Stimulated activated CD8-positive, alpha-beta memory T cell treated with anti-CD3 and anti-CD28 coated beads, Interleukin-7, amount 100 ng/mL, for 48 hours (primary cell): ENCODE data around the gene NKAIN2.

Source experiments
- DNase-seq, 2 donors: peaks; one replicate each; pipeline ENCODE4 v3.0.0-alpha.2; 2020; ENCODE audit warnings: low read depth in 1 of 2; ENCODE audit errors: extremely low read depth in 1 of 2

Gene NKAIN2

DNA sequence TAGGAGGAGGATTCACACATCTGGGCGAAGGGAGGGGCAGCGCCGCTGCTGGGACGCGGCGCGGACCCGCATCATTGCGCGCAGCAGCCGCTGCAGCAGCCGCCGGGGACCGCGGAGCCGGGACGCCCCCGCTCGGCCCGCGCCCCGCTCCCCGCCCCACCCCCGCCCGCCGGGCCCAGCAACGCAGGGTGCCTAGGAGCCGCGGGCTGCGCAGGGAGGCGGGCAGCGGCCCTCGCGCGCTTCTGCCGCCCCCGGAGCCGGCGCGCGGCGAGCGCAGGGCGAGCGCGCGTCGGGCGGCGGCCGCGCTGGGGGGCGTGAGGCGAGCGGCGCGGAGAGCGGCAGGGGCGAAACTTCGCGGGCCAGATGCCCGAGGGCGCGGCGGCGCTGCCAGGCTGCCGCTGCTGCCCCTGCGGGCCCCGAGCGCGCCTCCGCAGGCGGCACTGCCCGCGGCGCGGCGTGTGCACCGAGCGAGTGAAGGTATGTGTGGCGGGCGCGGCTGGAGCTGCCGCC is at the start of gene NKAIN2:
TSS of gene NKAIN2 (plus strand) at position 362 of the 510 bp plus-strand sequence.
- DNase-seq = no peak

DNA sequence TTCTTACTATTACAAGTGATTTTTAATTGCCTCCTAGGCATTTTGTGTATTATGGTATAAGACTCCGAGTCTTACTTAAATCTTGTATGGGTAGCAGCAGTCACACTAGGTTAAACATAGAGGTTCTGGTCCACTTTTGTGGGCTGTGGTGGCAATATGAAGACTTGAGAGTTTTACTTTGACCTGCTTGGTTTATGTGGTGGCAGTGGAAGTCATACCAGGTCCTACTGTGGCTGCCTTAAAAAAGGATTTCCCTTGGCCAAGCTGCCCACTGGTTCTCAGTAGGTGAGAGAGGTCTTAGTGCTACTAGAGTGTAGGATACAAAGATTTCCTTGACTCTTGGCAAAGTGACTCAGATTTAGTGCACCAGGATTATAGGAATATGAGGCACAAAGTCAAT is 44.2 kb upstream of the NKAIN2 start:
- no peak for DNase-seq

DNA sequence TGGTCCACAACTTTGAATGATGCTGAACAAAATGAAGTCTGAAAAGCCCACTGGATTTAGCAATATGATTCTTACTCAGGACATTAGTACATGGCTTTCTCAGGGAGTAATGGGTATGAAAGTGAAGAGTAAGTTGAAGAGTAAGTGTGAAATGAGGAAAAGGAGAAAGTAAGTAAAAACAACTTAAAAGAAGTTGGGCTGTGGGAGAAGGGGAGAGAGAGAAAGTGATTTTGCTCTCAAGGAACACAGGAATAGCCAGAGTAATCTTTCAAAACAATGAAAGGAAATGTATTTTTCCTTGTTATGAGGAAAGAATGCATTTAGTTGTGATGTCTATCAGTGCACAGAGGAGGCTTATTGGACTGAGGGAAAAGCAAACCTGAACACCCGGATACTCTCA is 39.8 kb upstream of the NKAIN2 start:
- DNase-seq = no peak

DNA sequence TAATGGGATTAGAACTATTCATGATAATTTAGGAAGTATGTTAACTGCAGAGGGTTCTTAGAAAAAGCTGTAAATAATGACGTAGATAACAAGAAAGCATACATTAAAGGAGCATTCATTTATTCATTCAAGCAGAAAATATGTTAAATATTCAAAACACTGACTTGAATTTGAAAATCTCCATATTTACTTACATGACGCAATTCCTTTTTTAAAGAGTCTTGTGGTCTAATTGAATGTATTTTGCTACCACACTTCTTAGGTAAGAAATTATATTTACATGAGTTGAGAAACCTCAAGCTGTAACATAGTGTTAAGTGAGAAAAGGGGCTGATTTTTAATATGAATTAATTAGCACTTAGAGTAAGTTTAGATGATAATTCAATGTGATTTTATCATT is 38.9 kb upstream of the NKAIN2 start:
- no peak for DNase-seq

DNA sequence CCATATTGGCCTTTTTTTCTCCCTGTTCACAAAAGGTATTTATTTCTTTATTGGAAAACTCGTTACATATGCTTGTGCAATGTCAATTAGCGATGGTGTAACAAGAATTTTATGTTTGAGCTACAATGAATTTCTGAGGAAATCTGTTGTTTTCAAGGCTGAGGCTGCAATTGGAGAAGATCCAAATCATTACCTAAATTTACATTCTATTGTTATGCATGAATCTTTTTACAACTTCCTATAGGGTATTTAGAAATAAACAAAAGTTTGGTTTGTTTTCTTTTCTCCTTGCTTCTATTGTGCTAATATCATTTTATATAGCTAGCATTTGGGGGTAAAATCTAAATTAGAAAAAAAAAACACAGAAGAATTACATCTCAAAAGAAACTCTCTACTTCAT is 34.7 kb upstream of the NKAIN2 start:
- DNase-seq = no peak

DNA sequence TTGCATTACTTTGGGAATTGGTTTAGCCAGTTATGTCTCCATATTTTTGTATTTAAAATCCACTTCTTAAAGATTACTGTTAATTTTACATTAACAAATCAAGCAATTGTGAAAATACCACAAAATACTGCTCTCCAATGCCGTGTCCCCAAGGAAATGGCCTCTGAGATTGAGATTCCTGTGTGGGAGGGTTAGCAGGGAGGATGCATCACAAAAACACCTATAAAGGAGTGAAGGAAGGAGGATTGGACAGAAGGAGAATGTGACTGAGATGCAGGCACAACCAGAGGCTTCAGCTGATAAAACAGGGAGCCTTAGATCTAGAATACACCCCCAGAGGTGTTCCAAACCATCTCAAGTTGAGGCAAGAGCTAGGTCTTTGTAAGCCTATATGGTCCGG is 34.2 kb upstream of the NKAIN2 start:
- no peak for DNase-seq

DNA sequence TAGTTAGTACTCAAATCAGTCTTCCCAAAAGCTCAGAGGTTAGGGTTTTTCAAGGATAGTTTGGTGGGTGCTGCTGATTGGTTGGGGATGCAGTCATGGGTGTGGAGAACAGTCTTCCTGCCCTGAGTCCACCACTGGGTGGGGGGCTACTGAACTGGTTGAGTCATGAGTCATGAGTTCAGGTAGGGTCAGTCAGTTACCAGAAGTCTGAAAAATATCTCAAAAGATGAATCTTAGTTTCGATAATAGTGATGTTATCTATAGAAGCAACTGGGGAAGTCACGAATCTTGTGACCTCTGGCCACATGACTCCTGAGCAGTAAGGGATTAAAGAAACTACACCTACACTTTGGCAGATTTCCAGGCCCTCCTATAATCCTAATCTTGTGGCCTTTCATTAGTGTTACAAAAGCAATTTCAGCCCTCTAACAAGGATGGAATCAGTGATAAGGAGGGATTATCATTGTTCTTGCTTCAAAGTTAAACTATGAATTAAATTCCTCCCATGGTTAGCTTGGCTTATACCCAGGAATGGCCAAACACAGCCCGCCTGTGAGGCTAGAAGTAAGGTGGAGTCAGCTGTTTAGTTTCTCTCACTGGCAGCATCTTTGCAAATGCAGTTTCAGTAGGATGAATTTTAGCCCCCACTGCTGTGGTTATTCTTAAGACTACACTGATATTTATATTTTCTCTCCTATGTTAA is 33.3 kb upstream of the NKAIN2 start:
- DNase-seq = no peak

DNA sequence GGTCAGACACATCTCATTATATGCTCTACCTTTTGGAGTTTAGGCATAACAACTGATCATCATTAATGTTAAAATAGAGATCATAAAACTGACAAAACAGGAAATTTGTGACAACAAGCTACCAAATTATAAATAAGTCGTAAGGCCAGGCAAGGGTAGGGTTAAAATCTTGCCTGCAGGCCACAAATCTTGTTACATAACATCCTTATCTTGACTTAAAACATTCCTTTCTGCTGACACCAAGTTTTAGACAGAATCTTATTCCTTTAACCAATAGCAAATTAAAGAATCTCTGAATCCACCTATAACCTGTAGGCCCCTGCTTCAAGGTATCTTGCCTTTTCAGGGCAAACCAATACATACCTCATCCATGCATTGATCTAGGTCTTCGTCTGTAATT is 32.5 kb upstream of the NKAIN2 start:
- no peak for DNase-seq

DNA sequence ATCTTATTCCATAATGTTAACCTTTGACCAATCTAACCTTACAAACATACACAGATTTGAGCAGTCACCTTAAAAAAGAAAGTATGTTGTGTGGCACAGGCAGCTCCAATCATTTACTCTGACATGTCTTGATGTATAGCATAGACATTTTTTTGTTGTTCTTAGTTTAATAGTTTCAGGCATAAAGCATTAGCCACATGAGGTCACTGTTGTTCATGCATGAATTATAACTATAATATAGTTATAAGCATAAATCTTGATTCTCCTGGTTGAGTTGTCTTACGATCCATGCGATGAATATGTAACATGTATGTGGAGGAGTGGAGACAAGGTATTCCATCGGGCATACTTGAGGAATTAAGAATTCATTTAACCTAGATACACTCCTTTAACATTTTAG is 26.1 kb upstream of the NKAIN2 start:
- no peak for DNase-seq

DNA sequence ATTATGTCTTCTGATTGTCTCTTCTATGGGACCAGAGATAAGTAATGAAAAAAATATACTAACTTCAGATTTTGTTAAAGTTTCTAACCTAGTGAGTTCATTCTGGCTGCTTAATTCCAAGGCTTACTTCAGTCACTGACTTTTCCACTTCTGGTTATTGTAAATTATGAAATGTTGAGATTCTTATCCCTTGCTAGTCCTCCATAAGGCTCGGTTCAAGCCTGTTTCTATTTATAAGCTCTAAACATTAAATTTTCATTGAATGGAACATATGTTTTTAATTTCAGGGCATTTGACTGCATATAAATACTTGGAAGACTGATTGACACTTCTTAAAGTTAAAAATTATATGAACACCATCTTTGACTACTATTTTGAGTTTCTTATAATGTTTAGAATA is 23.6 kb upstream of the NKAIN2 start:
- no peak for DNase-seq

DNA sequence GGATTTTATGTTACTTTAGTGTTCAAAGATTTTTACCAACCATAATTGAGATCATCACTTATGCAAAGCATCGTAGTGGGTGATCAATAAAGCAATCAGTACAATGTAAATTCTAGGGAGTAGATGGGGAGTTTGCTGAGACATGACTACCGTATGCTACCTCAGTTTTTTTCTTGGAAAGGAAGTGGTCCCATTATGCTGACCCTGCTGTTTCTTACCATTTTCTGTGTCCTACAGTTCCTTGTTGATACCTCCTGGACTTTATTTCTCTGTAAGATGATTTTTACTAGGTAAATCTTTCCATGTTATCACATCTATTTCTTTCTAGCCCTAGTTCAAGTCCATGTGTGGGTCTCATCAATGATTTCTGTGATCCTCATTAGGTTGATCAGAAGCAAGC is 19.3 kb upstream of the NKAIN2 start:
- DNase-seq = no peak

DNA sequence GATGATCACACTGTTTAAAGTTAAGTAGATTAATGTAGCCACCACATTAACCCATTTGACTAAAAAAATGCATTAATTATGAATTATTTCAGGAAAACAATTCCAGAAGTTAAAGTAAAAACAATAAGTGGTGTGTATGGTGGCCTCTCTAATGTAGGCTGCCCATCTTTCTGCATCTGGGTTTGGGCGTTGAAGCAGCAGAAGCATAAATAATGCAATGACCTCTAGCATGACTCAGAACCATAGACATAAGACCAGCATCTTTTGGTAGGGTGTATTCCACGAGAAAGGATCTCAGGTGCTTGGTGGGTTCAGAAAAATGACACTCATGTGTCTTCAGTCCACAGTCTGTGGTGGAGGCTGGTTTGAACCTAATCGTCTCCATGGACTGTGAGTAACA is 18.6 kb upstream of the NKAIN2 start:
- DNase-seq = no peak

DNA sequence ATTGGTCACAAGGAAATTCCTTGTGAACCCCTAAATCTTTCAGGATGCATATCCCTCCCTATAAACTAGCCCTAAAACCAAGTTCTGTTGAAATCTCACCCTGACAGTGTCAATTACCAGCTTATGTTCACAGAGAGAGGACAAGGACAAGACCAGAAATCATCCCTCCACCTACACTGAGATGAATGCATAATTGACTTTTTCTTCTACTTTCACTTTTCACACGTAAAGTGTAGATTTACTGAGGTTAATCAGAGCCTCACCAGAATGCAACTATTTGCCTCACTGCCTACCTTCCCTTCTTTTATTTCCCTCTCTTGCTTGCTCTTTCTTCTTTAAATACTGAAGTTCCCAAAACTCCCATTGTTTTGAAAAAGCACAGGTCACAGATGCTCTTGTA is 15.3 kb upstream of the NKAIN2 start:
- DNase-seq = no peak

DNA sequence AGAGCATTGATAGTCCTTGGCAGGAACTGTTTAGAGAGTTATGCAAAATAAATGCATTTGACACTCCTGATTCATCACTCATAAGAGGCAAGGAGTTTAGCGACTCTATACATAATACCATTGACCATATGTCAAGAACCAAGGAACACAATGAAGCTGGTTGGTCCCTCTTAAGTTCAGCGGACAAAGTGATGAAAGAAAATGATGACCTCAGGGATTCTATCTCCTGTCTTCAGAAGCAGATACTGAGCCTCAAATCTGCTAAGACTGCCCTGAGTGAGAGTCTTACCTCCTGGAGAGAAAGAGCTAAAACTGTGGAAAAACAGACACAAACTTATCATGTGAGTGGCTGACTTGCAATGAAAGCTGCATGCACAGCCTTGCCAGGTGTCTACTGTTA is 9.5 kb upstream of the NKAIN2 start:
- no peak for DNase-seq

DNA sequence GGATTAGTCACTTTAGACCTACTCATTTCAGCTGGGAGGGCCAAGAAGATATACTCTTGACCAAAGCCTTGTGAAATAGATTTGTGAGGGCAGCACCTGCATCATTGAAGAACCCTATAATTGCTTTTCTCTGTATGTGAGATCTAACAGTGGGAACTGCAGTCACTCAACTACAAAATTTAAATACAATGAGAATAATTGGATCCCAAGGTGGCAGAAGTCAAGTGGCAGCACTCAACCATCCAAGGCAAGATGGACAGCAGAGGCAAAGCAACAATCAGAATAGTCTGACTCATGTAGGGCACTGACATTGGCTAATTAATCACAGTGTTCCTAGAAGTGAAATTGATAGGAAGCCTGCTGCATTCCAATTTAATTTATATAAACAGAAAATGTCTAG is 8.9 kb upstream of the NKAIN2 start:
- DNase-seq = no peak

DNA sequence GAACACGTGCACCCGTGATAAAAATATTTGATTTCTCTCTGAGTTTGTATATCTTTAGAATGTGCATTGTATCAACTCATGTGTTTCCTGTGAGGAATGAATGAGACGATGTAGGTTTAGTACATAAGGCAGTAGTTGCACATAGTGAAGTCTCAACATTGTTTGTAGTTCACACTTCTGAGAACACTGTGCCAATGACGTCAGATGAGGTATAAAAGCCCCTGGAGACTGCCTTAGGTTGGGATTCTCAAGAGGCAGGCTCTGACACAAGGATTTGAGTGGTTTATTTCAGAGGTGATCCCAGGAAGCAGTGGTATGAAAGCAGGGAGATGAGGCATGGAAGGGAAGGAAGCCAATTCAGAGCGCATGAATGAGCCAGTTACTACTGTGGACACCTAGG is 2.6 kb upstream of the NKAIN2 start:
- DNase-seq = no peak

DNA sequence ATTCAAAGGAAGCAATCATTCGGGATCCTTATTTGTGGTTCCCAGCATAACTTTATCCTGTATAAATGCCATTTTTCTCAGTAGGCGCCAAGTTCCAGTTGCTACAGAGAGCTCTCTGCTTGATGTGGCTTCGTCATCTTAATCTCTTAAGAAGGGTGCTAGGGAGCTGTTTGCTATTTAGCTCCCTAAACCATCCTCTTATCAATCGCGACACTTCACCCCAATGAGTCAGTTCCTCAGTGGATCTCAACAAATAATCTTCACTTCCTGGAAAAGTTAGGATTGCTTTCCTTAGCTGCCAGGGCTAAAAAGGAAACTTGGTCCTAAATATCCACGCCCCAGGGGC is 1.3 kb upstream of the NKAIN2 start:
- no peak for DNase-seq

DNA sequence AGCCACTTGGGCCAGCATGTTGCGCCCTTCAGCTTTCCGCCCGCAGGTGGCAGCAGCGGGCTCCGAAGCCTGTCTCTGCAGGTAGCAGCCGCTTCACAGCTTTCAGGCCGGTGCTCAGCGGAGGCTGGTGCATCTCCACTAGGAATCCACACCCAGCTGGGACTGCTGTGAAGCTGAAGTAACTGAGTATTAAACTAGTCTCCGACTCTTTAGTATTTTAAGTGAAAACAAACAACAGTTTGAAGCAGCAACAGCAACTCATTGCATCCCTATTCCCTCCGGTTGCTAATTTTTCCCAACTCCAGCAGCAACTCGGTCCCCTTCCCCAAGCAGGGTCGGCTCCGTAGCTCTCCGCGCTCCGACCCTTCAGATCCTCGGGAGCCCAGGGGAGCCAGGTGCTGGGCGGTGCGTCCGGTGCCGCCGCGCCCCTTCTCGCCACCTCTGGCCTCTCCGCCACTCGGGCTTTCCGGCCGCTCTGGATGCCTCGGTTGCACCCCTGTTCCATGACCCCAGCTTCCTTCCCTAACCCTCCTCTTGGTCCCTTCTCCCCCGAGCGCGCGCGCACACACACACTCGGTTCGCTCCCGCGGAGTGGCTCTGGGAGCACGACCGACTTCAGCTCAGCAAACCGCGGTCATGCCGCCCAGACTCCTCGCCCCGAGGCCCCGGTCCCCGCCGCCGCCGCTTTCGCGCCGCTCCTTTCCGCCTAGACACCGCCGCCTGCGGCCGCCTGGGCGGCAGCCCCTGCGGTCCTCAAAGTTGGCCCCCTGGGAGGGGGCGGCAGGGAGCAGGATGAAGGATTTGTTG is 765 bp upstream of the NKAIN2 start:
- DNase-seq = peak; percentile 35 to 43

DNA sequence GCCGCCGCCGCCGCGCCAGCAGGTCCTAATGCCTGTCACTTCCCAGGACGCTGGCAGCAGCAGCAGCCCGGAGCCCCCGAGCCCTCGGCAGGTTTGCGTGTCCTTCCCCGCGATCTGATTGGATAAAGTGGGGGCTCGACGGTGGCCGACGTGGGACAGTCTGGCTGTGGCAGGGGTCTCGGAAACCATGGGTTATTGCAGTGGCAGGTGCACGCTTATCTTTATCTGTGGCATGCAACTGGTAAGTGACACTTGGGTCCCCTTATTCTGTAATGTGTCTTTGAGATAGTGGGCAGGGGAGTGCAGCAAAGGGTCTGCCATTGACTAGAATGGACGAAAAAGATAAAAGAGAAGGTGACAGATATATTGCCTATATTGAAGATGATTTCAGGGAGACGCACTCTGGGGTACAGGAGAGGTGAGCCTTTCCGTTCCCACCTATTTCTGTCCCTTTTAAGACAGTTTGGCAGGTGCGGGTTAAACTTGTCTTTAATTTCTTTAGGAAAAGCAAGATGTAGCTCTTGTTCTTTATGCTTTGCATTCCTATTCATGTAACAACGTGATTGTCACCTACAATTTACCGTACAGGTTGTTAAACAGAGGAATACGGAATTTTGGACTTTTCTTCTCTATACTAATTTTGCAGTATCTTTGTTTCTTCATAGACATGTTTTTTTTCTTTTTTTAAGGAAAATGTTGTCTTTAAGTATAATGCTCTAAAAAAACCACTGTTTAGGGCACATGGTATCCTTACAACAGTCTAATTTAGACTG is 535 bp downstream of the NKAIN2 start:
- DNase-seq = no peak

DNA sequence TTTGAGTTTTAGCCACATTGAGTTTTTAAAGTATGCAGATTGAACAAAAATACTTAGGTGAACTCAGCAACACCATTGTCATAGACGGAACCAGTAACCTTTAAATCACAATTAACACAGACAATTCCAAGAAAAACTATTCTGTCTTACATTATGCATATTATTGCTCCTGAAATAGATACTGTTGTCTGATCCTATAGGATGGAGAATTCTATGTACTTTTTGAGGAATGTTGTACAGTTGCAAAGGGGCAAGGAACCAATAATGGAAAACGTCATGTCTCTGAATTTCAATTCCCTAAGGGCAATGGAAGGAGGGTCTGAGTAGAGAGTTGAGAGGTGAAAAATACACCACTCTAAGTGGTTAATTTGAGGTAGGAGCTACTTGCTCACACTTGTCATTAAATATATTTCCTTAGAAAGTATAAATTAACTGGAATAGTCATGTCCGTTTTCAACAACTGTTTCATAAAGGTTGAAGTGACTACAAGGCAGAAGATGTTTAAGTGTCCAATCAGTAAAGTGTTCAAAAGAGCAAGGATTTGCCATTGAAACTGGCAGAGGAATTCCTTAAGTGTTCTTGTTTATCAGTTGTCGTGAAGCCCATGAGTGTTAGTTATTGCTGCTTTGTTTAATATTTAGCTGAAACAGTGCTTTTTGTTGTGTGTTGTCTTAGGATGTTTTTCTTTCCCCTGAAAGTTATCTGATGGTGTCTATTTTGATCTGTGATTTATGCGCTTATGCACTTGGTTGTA is 1.3 kb downstream of the NKAIN2 start:
- DNase-seq = no peak

DNA sequence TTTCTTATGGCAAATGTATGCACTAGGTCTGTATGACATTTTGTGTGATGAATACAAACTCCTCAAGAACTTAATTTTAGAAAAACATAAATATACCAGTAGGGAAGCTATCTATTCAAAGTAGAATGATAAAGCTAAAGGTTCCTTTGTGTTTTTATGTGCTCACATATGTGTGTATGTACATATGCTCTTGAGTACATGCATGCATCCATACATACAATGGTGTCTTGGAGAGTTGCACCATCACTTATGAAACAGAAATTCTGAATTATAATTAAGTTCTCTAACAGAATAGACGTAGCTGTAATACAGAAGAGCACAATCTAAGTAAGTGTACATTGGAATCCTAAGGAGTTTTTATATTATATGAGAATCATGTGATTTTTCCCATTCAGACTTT is 2.3 kb downstream of the NKAIN2 start:
- no peak for DNase-seq
